Neural progenitor cell (in vitro differentiated cells): ENCODE measurements around the gene WRAP73. TPM values are rescaled to one million over a fixed set of nuclear protein-coding genes. Genes with fewer than 3 reads are reported as not detected.
A peak's percentile ranks its signal among the peaks of the same experiment; 100 is the strongest.

Experiments
- DNase-seq: peaks from one replicate; pipeline ENCODE4 v3.0.0-alpha.2; 2016; ENCODE audit warnings: low spot score
- H2AFZ ChIP-seq: fragments of 200-600 bp; sonication (generic); replicated peaks from 2 replicates; pipeline ENCODE4 v1.6.1; 2016; ENCODE audit warnings: antibody characterized with exemption
- H3F3A ChIP-seq: fragments of 200-600 bp; sonication (generic); 2 replicates; pipeline ENCODE4 v1.6.1; 2016; ENCODE audit warnings: antibody characterized with exemption, low read depth
- H3K27ac ChIP-seq: fragments of 200-600 bp; sonication (generic); 2 replicates; pipeline ENCODE4 v1.5.1; 2016; ENCODE audit warnings: mild to moderate bottlenecking
- H3K27me3 ChIP-seq: fragments of 200-600 bp; sonication (generic); 2 replicates; pipeline ENCODE4 v1.6.1; 2016; ENCODE audit warnings: mild to moderate bottlenecking, moderate library complexity
- H3K36me3 ChIP-seq: fragments of 200-600 bp; sonication (generic); 2 replicates; pipeline ENCODE4 v1.5.1; 2016
- H3K4me1 ChIP-seq: fragments of 200-600 bp; sonication (generic); 2 replicates; pipeline ENCODE4 v1.6.1; 2016; ENCODE audit warnings: mixed run types
- H3K4me2 ChIP-seq: fragments of 200-600 bp; sonication (generic); 2 replicates; pipeline ENCODE4 v1.6.1; 2016
- H3K4me3 ChIP-seq: fragments of 200-600 bp; sonication (generic); 2 replicates; pipeline ENCODE4 v1.5.1; 2016
- H3K79me2 ChIP-seq: fragments of 200-600 bp; sonication (generic); 2 replicates; pipeline ENCODE4 v1.6.1; 2016; ENCODE audit warnings: low read depth
- H3K9ac ChIP-seq: fragments of 200-600 bp; sonication (generic); 2 replicates; pipeline ENCODE4 v1.6.1; 2016
- H3K9me3 ChIP-seq: fragments of 200-600 bp; sonication (generic); 2 replicates; pipeline ENCODE4 v1.5.1; 2016; ENCODE audit warnings: low read depth
- H4K20me1 ChIP-seq: fragments of 200-600 bp; sonication (generic); 2 replicates; pipeline ENCODE4 v1.6.1; 2016; ENCODE audit warnings: low read depth
- H3K27ac Mint-ChIP-seq: 3 replicates; pipeline ENCODE4 v1.8.0; 2021; ENCODE audit warnings: mixed read lengths
- H3K27me3 Mint-ChIP-seq: 2 replicates; pipeline ENCODE4 v1.8.0; 2022; ENCODE audit warnings: low read depth, mild to moderate bottlenecking, inconsistent platforms, moderate library complexity, mixed read lengths; ENCODE audit not compliant: insufficient read depth
- H3K36me3 Mint-ChIP-seq: 3 replicates; pipeline ENCODE4 v1.8.0; 2021; ENCODE audit warnings: mixed read lengths
- H3K4me1 Mint-ChIP-seq: 3 replicates; pipeline ENCODE4 v1.8.0; 2021; ENCODE audit warnings: mixed read lengths
- H3K4me3 Mint-ChIP-seq: 3 replicates; pipeline ENCODE4 v1.8.0; 2021; ENCODE audit warnings: mild to moderate bottlenecking, moderate library complexity, mixed read lengths
- H3K9me3 Mint-ChIP-seq: 3 replicates; pipeline ENCODE4 v1.8.0; 2020; ENCODE audit warnings: mixed read lengths
- CTCF ChIP-seq: fragments of 200-600 bp; sonication (generic); IDR thresholded peaks from 2 replicates; pipeline ENCODE4 v1.5.1; 2017; ENCODE audit warnings: antibody characterized with exemption, mild to moderate bottlenecking
- EZH2 ChIP-seq: fragments of 200-600 bp; sonication (generic); IDR thresholded peaks from 2 replicates; pipeline ENCODE4 v1.6.1; 2017; ENCODE audit warnings: antibody characterized with exemption, mild to moderate bottlenecking, moderate library complexity
- EZH2phosphoT487 ChIP-seq: fragments of 200-600 bp; sonication (generic); IDR thresholded peaks from 2 replicates; pipeline ENCODE4 v1.6.1; 2017; ENCODE audit warnings: antibody characterized with exemption
- total RNA-seq: library from RNA; depleted of rRNA; stranded (reverse); fragments of >200 nt; gene quantifications from 2 replicates; pipeline ENCODE4 v1.2.3, GENCODE V29; 2015; ENCODE audit warnings: low replicate concordance

Gene WRAP73
- total RNA-seq, 1 donor from 2014 or later = 12.0 TPM

- Histone ChIP-seq H3K9me3 (no peaks in the 10 kb centered on the region), H4K20me1 (peaks cover 7% of the 10 kb centered on the region), H3K36me3 (no peaks in the 10 kb centered on the region), H3K4me3 (no peak overlapping the region), H3K79me2 (no peaks in the 10 kb centered on the region), H2AFZ (no peak overlapping the region), H3K27me3 (no peaks in the 10 kb centered on the region), H3K4me1 (no peaks in the 10 kb centered on the region), H3K27ac (no peak overlapping the region), H3K4me2 (no peak overlapping the region), H3F3A (no peaks in the 10 kb centered on the region), H3K9ac (no peak overlapping the region)
- no peak overlapping the region for H3K4me3 Mint-ChIP-seq
- no peaks in the 10 kb centered on the region for H3K4me1 Mint-ChIP-seq
- H3K27ac Mint-ChIP-seq = no peak overlapping the region
- TF ChIP-seq CTCF (no peak), EZH2phosphoT487 (no peak), EZH2 (no peak)
- H3K36me3 Mint-ChIP-seq = peaks cover 15% of the 10 kb centered on the region
- peaks cover 2% of the 10 kb centered on the region for H3K27me3 Mint-ChIP-seq
- no peak for DNase-seq
- no peaks in the 10 kb centered on the region for H3K9me3 Mint-ChIP-seq
Observed at GRCh38 chr1:3638676-3639075, 11.2 kb downstream of the WRAP73 start.

GRCh38 chr1:3638027-3638426, 11.9 kb downstream of the WRAP73 start:
- Mint-ChIP-seq H3K4me1 (no peaks in the 10 kb centered on the region), H3K4me3 (no peak overlapping the region), H3K9me3 (no peaks in the 10 kb centered on the region), H3K27me3 (peaks cover 2% of the 10 kb centered on the region), H3K27ac (no peak overlapping the region), H3K36me3 (peaks cover 15% of the 10 kb centered on the region)
- Histone ChIP-seq H2AFZ (no peak overlapping the region), H3K36me3 (no peaks in the 10 kb centered on the region), H3K79me2 (no peaks in the 10 kb centered on the region), H3K9ac (no peak overlapping the region), H3F3A (no peaks in the 10 kb centered on the region), H3K4me3 (no peak overlapping the region), H4K20me1 (peaks cover 7% of the 10 kb centered on the region), H3K27me3 (no peaks in the 10 kb centered on the region), H3K4me1 (no peaks in the 10 kb centered on the region), H3K4me2 (no peak overlapping the region), H3K9me3 (no peaks in the 10 kb centered on the region), H3K27ac (no peak overlapping the region)
- TF ChIP-seq CTCF (no peak), EZH2phosphoT487 (no peak), EZH2 (no peak)
- no peak for DNase-seq

- peaks cover 11% of the 10 kb centered on the region for H3K36me3 Mint-ChIP-seq
- peaks cover 10% of the 10 kb centered on the region for H3F3A ChIP-seq
- H3K4me3 Mint-ChIP-seq = no peak overlapping the region
- H3K4me3 ChIP-seq = no peak overlapping the region
- no peak overlapping the region for H3K4me2 ChIP-seq
- H3K4me1 Mint-ChIP-seq = no peaks in the 10 kb centered on the region
- H2AFZ ChIP-seq = no peak overlapping the region
- H3K27ac Mint-ChIP-seq = peak overlapping the region; percentile 3
- H3K27me3 ChIP-seq = no peaks in the 10 kb centered on the region
- no peak overlapping the region for H3K9ac ChIP-seq
- H3K9me3 Mint-ChIP-seq = no peaks in the 10 kb centered on the region
- peaks cover 2% of the 10 kb centered on the region for H3K27me3 Mint-ChIP-seq
- H3K36me3 ChIP-seq = no peaks in the 10 kb centered on the region
- H3K27ac ChIP-seq = no peak overlapping the region
- peaks cover under 1% of the 10 kb centered on the region for H4K20me1 ChIP-seq
- H3K4me1 ChIP-seq = peaks cover 8% of the 10 kb centered on the region
- TF ChIP-seq EZH2 (no peak), EZH2phosphoT487 (no peak), CTCF (no peak)
- no peaks in the 10 kb centered on the region for H3K9me3 ChIP-seq
- H3K79me2 ChIP-seq = no peaks in the 10 kb centered on the region
- no peak for DNase-seq
Observed at GRCh38 chr1:3636531-3636930, 13.4 kb downstream of the WRAP73 start.
